A673 (cell line): ENCODE data around the gene CCDC15. TPM values are rescaled to one million over a fixed set of nuclear protein-coding genes. Genes with fewer than 3 reads are reported as not detected.

Source experiments
- BruUV-seq: library from RNA; stranded (reverse); fragments of 400-500 nt; replicated peaks from 2 replicates; lab custom pipeline; 2021; lab: Mats Ljungman, UMichigan
- CTCF ChIA-PET: fragments of 300-600 bp; sonication (Branson Sonifier 250); formaldehyde crosslinking; loops from one replicate; lab custom pipeline; 2022; ENCODE audit warnings: antibody characterized with exemption; lab: Charles Lee
- POLR2A ChIA-PET: fragments of 300-600 bp; sonication (Branson Sonifier 250); formaldehyde crosslinking; loops from one replicate; lab custom pipeline; 2022; ENCODE audit warnings: antibody characterized with exemption; ENCODE audit not compliant: low non-redundant PET; lab: Charles Lee
- DNase-seq: peaks from one replicate; pipeline ENCODE4 v3.0.0-alpha.2; 2015; ENCODE audit warnings: low spot score
- H3K27ac ChIP-seq: fragments of 200-600 bp; sonication (generic); 2 replicates; pipeline ENCODE4 v1.5.1; 2016; ENCODE audit warnings: mixed run types, low read depth, mild to moderate bottlenecking, mixed read lengths, antibody characterized with exemption, low read length; ENCODE audit not compliant: poor library complexity, severe bottlenecking
- H3K27me3 ChIP-seq: fragments of 200-600 bp; sonication (generic); replicated peaks from 2 replicates; pipeline ENCODE4 v1.6.1; 2017; ENCODE audit warnings: mixed run types, low read depth, mild to moderate bottlenecking, mixed read lengths, antibody characterized with exemption, low read length; ENCODE audit not compliant: insufficient read depth, poor library complexity
- H3K36me3 ChIP-seq: fragments of 200-600 bp; sonication (generic); 2 replicates; pipeline ENCODE4 v1.6.1; 2016; ENCODE audit warnings: mixed run types, mild to moderate bottlenecking, mixed read lengths, antibody characterized with exemption, low read length; ENCODE audit not compliant: insufficient read depth, poor library complexity, severe bottlenecking
- H3K4me1 ChIP-seq: fragments of 200-600 bp; sonication (generic); 2 replicates; pipeline ENCODE4 v1.6.1; 2017; ENCODE audit warnings: mixed run types, mild to moderate bottlenecking, mixed read lengths, antibody characterized with exemption, low read length; ENCODE audit not compliant: insufficient read depth, poor library complexity, severe bottlenecking
- H3K4me3 ChIP-seq: fragments of 200-600 bp; sonication (generic); 2 replicates; pipeline ENCODE4 v1.5.1; 2016; ENCODE audit warnings: low read depth, mixed run types, mild to moderate bottlenecking, mixed read lengths, low read length; ENCODE audit not compliant: poor library complexity, severe bottlenecking
- H3K9me3 ChIP-seq: fragments of 200-600 bp; sonication (generic); 2 replicates; pipeline ENCODE4 v1.6.1; 2016; ENCODE audit warnings: mixed run types, low read depth, mild to moderate bottlenecking, mixed read lengths, antibody characterized with exemption, low read length; ENCODE audit not compliant: poor library complexity, severe bottlenecking
- EZH2 ChIP-seq: fragments of 200-600 bp; sonication (generic); IDR thresholded peaks from 2 replicates; pipeline ENCODE4 v1.6.1; 2017; ENCODE audit warnings: borderline replicate concordance, low read depth, mild to moderate bottlenecking, mixed read lengths, antibody characterized with exemption, low read length; ENCODE audit not compliant: poor library complexity, severe bottlenecking
- intact Hi-C: fragments of 100-400 bp; cut with micrococcal nuclease; formaldehyde crosslinking; loops from one replicate; pipeline ENCODE4 v1.10.0; 2022; ENCODE audit not compliant: unreplicated experiment
- total RNA-seq: library from RNA; stranded (reverse); gene quantifications from 2 replicates; pipeline ENCODE4 v1.2.3, GENCODE V29; 2021
- TF ChIP-seq, protein P1 (sequence below): fragments of 300-800, 200-600 bp; sonication (generic); conservative IDR thresholded peaks from 2 replicates; pipeline ENCODE4 v1.5.1; 2017; ENCODE audit warnings: low read depth, mild to moderate bottlenecking, antibody characterized with exemption, low read length, moderate library complexity, mixed read lengths

CCDC15 gene
- total RNA-seq, 1 experiment from 2014 or later, result 5.4 TPM

- H3K4me3 ChIP-seq, result no peak overlapping the region
- ChIA-PET POLR2A (interaction anchor here (0.6 kb wide), 1 partner anchor 439 kb away, joined by 3 read pairs; no protein-coding TSS in a partner anchor), CTCF (no interaction called here)
- no peaks in the 10 kb centered on the region for H3K36me3 ChIP-seq
- no peaks in the 10 kb centered on the region for H3K4me1 ChIP-seq
- TF ChIP-seq, protein P1, sequence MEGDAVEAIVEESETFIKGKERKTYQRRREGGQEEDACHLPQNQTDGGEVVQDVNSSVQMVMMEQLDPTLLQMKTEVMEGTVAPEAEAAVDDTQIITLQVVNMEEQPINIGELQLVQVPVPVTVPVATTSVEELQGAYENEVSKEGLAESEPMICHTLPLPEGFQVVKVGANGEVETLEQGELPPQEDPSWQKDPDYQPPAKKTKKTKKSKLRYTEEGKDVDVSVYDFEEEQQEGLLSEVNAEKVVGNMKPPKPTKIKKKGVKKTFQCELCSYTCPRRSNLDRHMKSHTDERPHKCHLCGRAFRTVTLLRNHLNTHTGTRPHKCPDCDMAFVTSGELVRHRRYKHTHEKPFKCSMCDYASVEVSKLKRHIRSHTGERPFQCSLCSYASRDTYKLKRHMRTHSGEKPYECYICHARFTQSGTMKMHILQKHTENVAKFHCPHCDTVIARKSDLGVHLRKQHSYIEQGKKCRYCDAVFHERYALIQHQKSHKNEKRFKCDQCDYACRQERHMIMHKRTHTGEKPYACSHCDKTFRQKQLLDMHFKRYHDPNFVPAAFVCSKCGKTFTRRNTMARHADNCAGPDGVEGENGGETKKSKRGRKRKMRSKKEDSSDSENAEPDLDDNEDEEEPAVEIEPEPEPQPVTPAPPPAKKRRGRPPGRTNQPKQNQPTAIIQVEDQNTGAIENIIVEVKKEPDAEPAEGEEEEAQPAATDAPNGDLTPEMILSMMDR, result no peak
- no peak for TF ChIP-seq EZH2
- intact Hi-C loops, result no loop called here
- no peaks in the 10 kb centered on the region for H3K9me3 ChIP-seq
- H3K27me3 ChIP-seq, result no peaks in the 10 kb centered on the region
- H3K27ac ChIP-seq, result no peak overlapping the region
- no peak for DNase-seq
- no TSS peak for BruUV-seq
Observed at GRCh38 chr11:124919898-124920297, 34.1 kb upstream of the CCDC15 start.

DNA sequence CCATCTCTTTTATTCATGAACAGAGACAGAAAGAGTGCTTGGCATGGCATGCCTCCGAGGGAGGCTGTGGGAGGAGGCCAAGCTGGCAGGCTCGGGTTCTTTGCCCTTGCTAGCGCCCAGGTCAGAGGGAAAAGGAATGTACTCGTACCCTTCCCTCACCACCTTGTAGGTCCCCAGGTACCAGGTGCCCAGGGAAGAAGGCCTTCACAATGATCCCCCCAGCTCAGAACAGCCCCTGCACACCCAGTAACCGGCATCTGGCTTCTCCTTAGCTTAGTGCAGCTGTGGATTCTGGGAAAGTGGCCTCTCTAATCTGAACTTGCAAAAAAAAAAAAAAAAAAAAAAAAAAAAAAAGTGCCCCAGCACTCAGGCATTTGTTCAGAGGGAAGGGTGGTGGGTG lies 33.6 kb upstream of the CCDC15 start:
- intact Hi-C loops, result no loop called here
- BruUV-seq, result no TSS peak

GRCh38 chr11:124920870-124921609 lies 33.0 kb upstream of the CCDC15 start:
- peak; percentile 16 for DNase-seq
- Histone ChIP-seq H3K27ac (no peak overlapping the region), H3K9me3 (no peaks in the 10 kb centered on the region), H3K4me1 (no peaks in the 10 kb centered on the region), H3K27me3 (no peaks in the 10 kb centered on the region), H3K36me3 (no peaks in the 10 kb centered on the region), H3K4me3 (no peak overlapping the region)
- ChIA-PET POLR2A (no interaction called here), CTCF (no interaction called here)
- no peak for TF ChIP-seq EZH2
- TF ChIP-seq, protein P1, result no peak
- intact Hi-C loops, result no loop called here
- BruUV-seq, result no TSS peak

More for the DNA sequence above, 33.6 kb upstream of the CCDC15 start:
- Histone ChIP-seq H3K9me3 (no peaks in the 10 kb centered on the region), H3K36me3 (no peaks in the 10 kb centered on the region), H3K4me1 (no peaks in the 10 kb centered on the region), H3K27ac (no peak overlapping the region), H3K27me3 (no peaks in the 10 kb centered on the region), H3K4me3 (no peak overlapping the region)
- POLR2A ChIA-PET, result interaction anchor here (0.6 kb wide), 1 partner anchor 439 kb away, joined by 3 read pairs; no protein-coding TSS in a partner anchor
- DNase-seq, result no peak
- CTCF ChIA-PET, result no interaction called here
- TF ChIP-seq, protein P1, result no peak
- TF ChIP-seq EZH2, result no peak
